T-cell (primary cell): Measurements from ENCODE around the gene MYEF2. TPM values are rescaled to one million over a fixed set of nuclear protein-coding genes. Genes with fewer than 3 reads are reported as not detected.

Experiments
- ATAC-seq, 4 experiments: fragments of 200-7000 bp in 3 of 4; fragments of 150-1000 bp in 1 of 4; cut with Tn5 transposase; replicated peaks in 1 of 4; 1 replicate in 3 of 4; 2 replicates in 1 of 4; pipeline ENCODE4 v1.10.0; 2021; ENCODE audit warnings: moderate library complexity in 3 of 4, mild to moderate bottlenecking in 2 of 4, moderate number of reproducible peaks in 1 of 4
- CTCF ChIA-PET, 2 donors: fragments of 300-600 bp; sonication (Branson Sonifier 250); formaldehyde crosslinking; loops; one replicate each; lab custom pipeline; 2022; ENCODE audit warnings: antibody characterized with exemption in 2 of 2; lab: Charles Lee
- POLR2A ChIA-PET, 2 donors: fragments of 300-600 bp; sonication (Branson Sonifier 250); formaldehyde crosslinking; loops; one replicate each; lab custom pipeline; 2022; ENCODE audit warnings: antibody characterized with exemption in 2 of 2; lab: Charles Lee
- DNase-seq, 35 experiments: peaks; one replicate each; pipeline versions ENCODE4 v3.0.0 to v3.0.0-alpha.2; 2013 to 2023
- H3K27ac ChIP-seq: one replicate; pipeline ENCODE4 v1.5.1; 2013; ENCODE audit warnings: low read length
- H3K27me3 ChIP-seq, 2 experiments: replicated peaks in 1 of 2; 1 replicate in 1 of 2; 2 replicates in 1 of 2; pipeline versions ENCODE4 v1.6.1 to v1.7.0; 2013; ENCODE audit warnings: low read length in 1 of 2, mixed read lengths in 1 of 2; ENCODE audit not compliant: control insufficient read depth in 2 of 2, insufficient read depth in 2 of 2; ENCODE audit errors: extremely low read depth in 1 of 2
- H3K36me3 ChIP-seq, 2 donors: 1 replicate in 1 of 2; 2 replicates in 1 of 2; pipeline versions ENCODE4 v1.6.1 to v1.7.0; 2013; ENCODE audit warnings: low read length in 1 of 2; ENCODE audit not compliant: control insufficient read depth in 2 of 2, insufficient read depth in 1 of 2; ENCODE audit errors: extremely low read depth in 1 of 2
- H3K4me1 ChIP-seq, 2 experiments: 1 replicate in 1 of 2; 2 replicates in 1 of 2; pipeline versions ENCODE4 v1.6.1 to v1.7.0; 2013; ENCODE audit warnings: low read length in 2 of 2, mixed read lengths in 1 of 2; ENCODE audit not compliant: insufficient read depth in 2 of 2, control insufficient read depth in 1 of 2; ENCODE audit errors: extremely low read depth in 1 of 2
- H3K4me3 ChIP-seq, 2 donors: 1 replicate in 1 of 2; 2 replicates in 1 of 2; pipeline versions ENCODE4 v1.5.1 to v1.7.0; 2013; ENCODE audit warnings: mild to moderate bottlenecking in 2 of 2, low read length in 1 of 2, moderate library complexity in 1 of 2; ENCODE audit not compliant: control insufficient read depth in 1 of 2; ENCODE audit errors: extremely low read depth in 1 of 2
- H3K9me3 ChIP-seq: 2 replicates; pipeline ENCODE4 v1.7.0; 2013
- H3K27ac Mint-ChIP-seq, 2 donors: one replicate each; pipeline ENCODE4 v1.8.0; 2020 to 2021; ENCODE audit warnings: mild to moderate bottlenecking in 2 of 2, mixed read lengths in 2 of 2
- H3K27me3 Mint-ChIP-seq, 2 donors: one replicate each; pipeline ENCODE4 v1.8.0; 2021 to 2022; ENCODE audit warnings: mixed read lengths in 2 of 2
- H3K36me3 Mint-ChIP-seq: one replicate; pipeline ENCODE4 v1.8.0; 2021; ENCODE audit warnings: mixed read lengths
- H3K4me1 Mint-ChIP-seq, 3 donors: one replicate each; pipeline ENCODE4 v1.8.0; 2020 to 2022; ENCODE audit warnings: mixed read lengths in 3 of 3, mild to moderate bottlenecking in 1 of 3
- H3K4me3 Mint-ChIP-seq, 3 donors: one replicate each; pipeline ENCODE4 v1.8.0; 2020 to 2022; ENCODE audit warnings: mild to moderate bottlenecking in 3 of 3, mixed read lengths in 3 of 3, moderate library complexity in 3 of 3
- H3K9me3 Mint-ChIP-seq, 3 donors: one replicate each; pipeline ENCODE4 v1.8.0; 2020 to 2022; ENCODE audit warnings: mixed read lengths in 3 of 3
- WGBS: methylation state at CpG from one replicate; pipeline ENCODE4 v1.1.5; 2013; ENCODE audit warnings: missing lambda C conversion rate; ENCODE audit not compliant: insufficient coverage; 5-methylcytosine and 5-hydroxymethylcytosine counted together
- total RNA-seq, 35 experiments: library from RNA in 6 of 35; stranded (reverse) in 6 of 35; fragments of 120-200 nt in 1 of 35; gene quantifications; one replicate each; pipeline versions ENCODE4 v1.2.1 to v1.2.4 and lab custom pipeline; 2013 to 2026

Gene MYEF2
- total RNA-seq (10 to 100 TPM; 11.8 to 24.8 (median 15.3) TPM), total RNA-seq (lab: John Stamatoyannopoulos, UW) (5.1 to 26.3 (median 14.6) reads per million in 29 experiments)
- 8.2 TPM for total RNA-seq (2013)

GRCh38 chr15:48177766-48178647 is at the start of gene MYEF2:
Gene MYEF2 (minus strand): TSS chr15:48178295. CDS start chr15:48178237, 58 bp downstream.
- Histone ChIP-seq H3K27me3 (peaks cover 0 to 6% of the 10 kb centered on the region in 2 experiments), H3K4me1 (peaks cover 0 to 9% of the 10 kb centered on the region in 2 experiments), H3K9me3 (no peaks in the 10 kb centered on the region), H3K36me3 (no peaks in the 10 kb centered on the region), H3K27ac (no peak within 1 kb of the TSS), H3K4me3 (peak within 1 kb of the TSS; percentile 47 to 71)
- WGBS: 5% methylated on average over 67 of the region's 71 CpGs
- ChIA-PET CTCF (interaction anchor here in 1 of 2 donors (0.7 kb wide), 2 partner anchors 18 to 25 kb away, joined by 3 read pairs; no protein-coding TSS in a partner anchor), POLR2A (interaction anchor here in 1 of 2 donors (1.1 kb wide), 1 partner anchor 9 kb away, joined by 3 read pairs; no protein-coding TSS in a partner anchor)
- ATAC-seq: peak; percentile 74 to 86 (median 83)
- Mint-ChIP-seq H3K27me3 (peaks cover 12 to 23% of the 10 kb centered on the region in 2 donors), H3K4me1 (peaks cover 18 to 20% (median 20%) of the 10 kb centered on the region in 3 donors), H3K9me3 (peaks cover 0 to 5% (median 0%) of the 10 kb centered on the region in 3 donors), H3K4me3 (peak within 1 kb of the TSS; percentile 88 to 90 (median 90)), H3K27ac (peak within 1 kb of the TSS; percentile 56 to 68), H3K36me3 (peaks cover 3% of the 10 kb centered on the region)
- DNase-seq: peak; percentile 26 to 73 (median 59)

- Mint-ChIP-seq H3K4me3 (no peak overlapping the region), H3K36me3 (no peaks in the 10 kb centered on the region), H3K27me3 (peaks cover 4% of the 10 kb centered on the region in 2 donors), H3K4me1 (no peaks in the 10 kb centered on the region), H3K27ac (no peak overlapping the region), H3K9me3 (no peaks in the 10 kb centered on the region)
- no peak for ATAC-seq
- CTCF ChIA-PET: no interaction called here
- H3K36me3 ChIP-seq: no peaks in the 10 kb centered on the region
- no peaks in the 10 kb centered on the region for H3K4me1 ChIP-seq
- H3K9me3 ChIP-seq: no peaks in the 10 kb centered on the region
- no peak overlapping the region for H3K4me3 ChIP-seq
- H3K27me3 ChIP-seq: no peaks in the 10 kb centered on the region
- DNase-seq: no peak
- POLR2A ChIA-PET: no interaction called here
- WGBS: no CpG with 5 or more reads among the region's 3 CpGs
- no peak overlapping the region for H3K27ac ChIP-seq
Measured at GRCh38 chr15:48225771-48226170, 47.7 kb upstream of the MYEF2 start.

GRCh38 chr15:48222627-48223026 is 44.5 kb upstream of the MYEF2 start:
- 50% methylated on average over 1 of the region's 1 CpG for WGBS
- Histone ChIP-seq H3K4me3 (no peak overlapping the region), H3K36me3 (no peaks in the 10 kb centered on the region), H3K27me3 (peaks cover 0 to 2% of the 10 kb centered on the region in 2 experiments), H3K4me1 (no peaks in the 10 kb centered on the region), H3K27ac (no peak overlapping the region), H3K9me3 (no peaks in the 10 kb centered on the region)
- Mint-ChIP-seq H3K27ac (no peak overlapping the region), H3K36me3 (no peaks in the 10 kb centered on the region), H3K4me3 (no peak overlapping the region), H3K9me3 (no peaks in the 10 kb centered on the region), H3K27me3 (peaks cover 8 to 9% of the 10 kb centered on the region in 2 donors), H3K4me1 (no peaks in the 10 kb centered on the region)
- DNase-seq (no peak), ATAC-seq (no peak)
- POLR2A ChIA-PET: no interaction called here
- CTCF ChIA-PET: no interaction called here

GRCh38 chr15:48221885-48222284 is 43.8 kb upstream of the MYEF2 start:
- Mint-ChIP-seq H3K4me1 (no peaks in the 10 kb centered on the region), H3K4me3 (no peak overlapping the region), H3K9me3 (no peaks in the 10 kb centered on the region), H3K27ac (no peak overlapping the region), H3K27me3 (peaks cover 9 to 11% of the 10 kb centered on the region in 2 donors), H3K36me3 (no peaks in the 10 kb centered on the region)
- DNase-seq: no peak
- no peak overlapping the region for H3K4me3 ChIP-seq
- ChIA-PET POLR2A (no interaction called here), CTCF (no interaction called here)
- H3K27ac ChIP-seq: no peak overlapping the region
- ATAC-seq: no peak
- H3K9me3 ChIP-seq: no peaks in the 10 kb centered on the region
- whole genome bisulfite sequencing: 89% methylated on average over 4 of the region's 4 CpGs
- H3K27me3 ChIP-seq: peaks cover 0 to 2% of the 10 kb centered on the region in 2 experiments
- no peaks in the 10 kb centered on the region for H3K4me1 ChIP-seq
- H3K36me3 ChIP-seq: no peaks in the 10 kb centered on the region

- Mint-ChIP-seq H3K27me3 (peaks cover 9 to 11% of the 10 kb centered on the region in 2 donors), H3K4me1 (no peaks in the 10 kb centered on the region), H3K4me3 (no peak overlapping the region), H3K36me3 (no peaks in the 10 kb centered on the region), H3K9me3 (no peaks in the 10 kb centered on the region), H3K27ac (no peak overlapping the region)
- Histone ChIP-seq H3K27me3 (peaks cover 0 to 2% of the 10 kb centered on the region in 2 experiments), H3K9me3 (no peaks in the 10 kb centered on the region), H3K27ac (no peak overlapping the region), H3K4me1 (no peaks in the 10 kb centered on the region), H3K36me3 (no peaks in the 10 kb centered on the region), H3K4me3 (no peak overlapping the region)
- ChIA-PET CTCF (no interaction called here), POLR2A (no interaction called here)
- DNase-seq (no peak), ATAC-seq (no peak)
- WGBS: 67% methylated on average over 1 of the region's 1 CpG
Measured at GRCh38 chr15:48221261-48221660, 43.2 kb upstream of the MYEF2 start.

- peaks cover 11 to 22% of the 10 kb centered on the region in 2 donors for H3K27me3 Mint-ChIP-seq
- ChIA-PET CTCF (no interaction called here), POLR2A (no interaction called here)
- Histone ChIP-seq H3K27me3 (no peaks in the 10 kb centered on the region), H3K36me3 (no peaks in the 10 kb centered on the region), H3K4me3 (no peak within 1 kb of the TSS), H3K27ac (no peak within 1 kb of the TSS), H3K9me3 (no peaks in the 10 kb centered on the region), H3K4me1 (no peaks in the 10 kb centered on the region)
- WGBS: no CpG with 5 or more reads among the region's 1 CpG
- ATAC-seq (no peak), DNase-seq (no peak)
- H3K4me3 Mint-ChIP-seq: no peak within 1 kb of the TSS
- H3K9me3 Mint-ChIP-seq: no peaks in the 10 kb centered on the region
- H3K27ac Mint-ChIP-seq: no peak within 1 kb of the TSS
- no peaks in the 10 kb centered on the region for H3K36me3 Mint-ChIP-seq
- H3K4me1 Mint-ChIP-seq: no peaks in the 10 kb centered on the region
Measured at GRCh38 chr15:48205981-48206380, 27.9 kb upstream of the MYEF2 start, which contains the start of gene SLC12A1. Gene SLC12A1 (plus strand): TSS chr15:48206302. CDS start chr15:48207720, 1,418 bp downstream.
